ENCODE data around the gene DNAJB5.
"Not testable (repeated sequence)": the region's sequence is repeated elsewhere in the genome, so short reads cannot be mapped to it uniquely, and the experiment has no call there.

The DNAJB5 gene

DNA sequence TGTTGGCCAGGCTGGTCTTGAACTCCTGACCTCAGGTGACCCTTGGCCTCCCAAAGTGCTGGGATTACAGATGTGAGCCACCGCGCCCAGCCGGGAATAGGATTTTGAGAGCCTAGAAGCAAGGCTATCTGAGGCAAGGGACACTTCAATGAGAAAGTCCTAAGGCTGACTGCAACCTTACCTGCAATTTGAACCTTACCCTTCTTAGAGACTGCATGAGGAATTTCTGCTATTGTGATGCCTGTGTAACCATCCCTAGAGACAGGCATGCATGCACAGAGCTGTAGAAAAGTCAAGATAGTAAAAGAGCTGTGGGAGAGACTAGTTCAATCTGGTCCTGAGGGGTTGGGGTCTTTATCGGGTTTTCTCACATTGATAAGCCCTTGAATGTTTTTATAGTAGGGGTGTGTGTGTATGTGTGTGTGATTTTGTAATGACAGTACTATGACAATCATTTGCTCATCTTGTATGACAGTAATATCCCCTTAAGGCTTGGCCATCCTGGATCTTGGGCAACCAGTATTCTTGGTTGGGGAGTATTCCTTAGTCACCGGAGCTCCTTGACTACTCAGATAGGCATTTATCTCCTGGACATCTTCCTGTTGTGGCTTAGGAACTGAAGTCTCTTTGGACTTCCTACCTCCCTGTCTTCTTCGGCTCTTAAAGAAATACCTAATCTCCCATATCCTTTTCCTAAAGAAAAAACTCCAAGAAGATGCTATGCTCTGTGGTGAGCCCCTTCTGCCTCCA is 11.2 kb downstream of the DNAJB5 start:
- 87 to 98% methylated on average over 4 to 6 of the region's 6 CpGs for WGBS, 2 experiments (ENCODE audit: insufficient coverage in 2 of 2)
- H3K4me1 ChIP-seq (ENCODE audit: control insufficient read depth, insufficient read depth, low read length, poor library complexity, severe bottlenecking), result peaks cover 37% of the 10 kb centered on the region
- H3K9me3 ChIP-seq (ENCODE audit: control insufficient read depth, low read length), result no peaks in the 10 kb centered on the region
- peaks cover 26% of the 10 kb centered on the region for H3K36me3 ChIP-seq (ENCODE audit: control insufficient read depth, insufficient read depth, low read length)
- no peak overlapping the region for H3K27ac ChIP-seq (ENCODE audit: low read depth, low read length, severe bottlenecking)
- no peak overlapping the region for H3K4me3 ChIP-seq (ENCODE audit: extremely low read depth, insufficient read depth, low read length, poor library complexity, severe bottlenecking)

DNA sequence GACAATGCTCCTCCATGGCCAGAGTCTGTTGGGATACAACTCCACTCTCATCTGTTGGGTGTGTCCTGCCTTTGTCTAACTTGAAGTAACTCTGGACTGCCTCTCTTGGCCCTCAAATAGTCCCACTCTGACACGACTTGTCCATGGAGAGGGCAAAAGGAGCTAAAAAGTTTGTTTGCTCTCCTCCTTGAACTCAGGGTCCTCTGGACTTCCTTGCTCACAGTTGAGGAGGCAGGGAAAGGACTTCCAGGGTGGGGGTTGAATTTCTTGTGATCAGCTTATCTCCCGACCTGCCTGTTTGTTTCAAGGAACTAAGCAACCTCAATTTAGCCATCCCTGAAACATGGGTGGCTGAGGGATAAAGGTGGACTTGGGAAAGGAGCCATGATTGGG is 11.7 kb downstream of the DNAJB5 start:
- Histone ChIP-seq H3K36me3 (ENCODE audit: control insufficient read depth, insufficient read depth, low read length) (peaks cover 21% of the 10 kb centered on the region), H3K4me1 (ENCODE audit: control insufficient read depth, insufficient read depth, low read length, poor library complexity, severe bottlenecking) (peaks cover 32% of the 10 kb centered on the region), H3K4me3 (ENCODE audit: extremely low read depth, insufficient read depth, low read length, poor library complexity, severe bottlenecking) (no peak overlapping the region), H3K27ac (ENCODE audit: low read depth, low read length, severe bottlenecking) (no peak overlapping the region), H3K9me3 (ENCODE audit: control insufficient read depth, low read length) (no peaks in the 10 kb centered on the region)
- 88% methylated on average over 1 of the region's 2 CpGs; no CpG with 5 or more reads in 1 of the 2 experiments for WGBS, 2 experiments (ENCODE audit: insufficient coverage in 2 of 2)

GRCh38 chr9:35001803-35002502 is 12.4 kb downstream of the DNAJB5 start:
- Histone ChIP-seq H3K4me1 (ENCODE audit: control insufficient read depth, insufficient read depth, low read length, poor library complexity, severe bottlenecking) (peaks cover 29% of the 10 kb centered on the region), H3K36me3 (ENCODE audit: control insufficient read depth, insufficient read depth, low read length) (peaks cover 14% of the 10 kb centered on the region), H3K27ac (ENCODE audit: low read depth, low read length, severe bottlenecking) (no peak overlapping the region), H3K9me3 (ENCODE audit: control insufficient read depth, low read length) (no peaks in the 10 kb centered on the region), H3K4me3 (ENCODE audit: extremely low read depth, insufficient read depth, low read length, poor library complexity, severe bottlenecking) (no peak overlapping the region)
- WGBS, 2 experiments (ENCODE audit: insufficient coverage in 2 of 2), result 80 to 100% methylated on average over 1 to 2 of the region's 2 CpGs

DNA sequence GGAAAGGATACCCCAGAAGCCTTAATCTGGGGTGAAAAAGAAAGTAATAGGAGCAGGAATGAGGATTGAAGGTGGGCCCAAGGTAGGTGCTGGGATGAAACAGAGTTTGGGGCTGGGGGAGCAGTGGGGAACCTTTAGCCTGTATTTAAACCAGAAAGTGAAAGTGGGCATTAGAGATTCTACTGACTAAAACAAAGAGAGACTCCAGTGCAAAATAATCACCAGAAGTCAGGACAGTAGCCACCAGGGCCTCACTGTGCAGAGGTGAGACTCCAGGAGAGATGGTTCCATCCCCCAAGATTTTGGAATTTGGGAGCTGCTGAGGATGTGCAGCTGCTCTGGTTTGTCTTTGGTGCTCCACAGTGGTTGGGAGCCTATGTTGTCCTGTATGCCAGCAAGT is 13.1 kb downstream of the DNAJB5 start:
- Histone ChIP-seq H3K4me1 (ENCODE audit: control insufficient read depth, insufficient read depth, low read length, poor library complexity, severe bottlenecking) (peaks cover 29% of the 10 kb centered on the region), H3K36me3 (ENCODE audit: control insufficient read depth, insufficient read depth, low read length) (peaks cover 8% of the 10 kb centered on the region), H3K27ac (ENCODE audit: low read depth, low read length, severe bottlenecking) (no peak overlapping the region), H3K9me3 (ENCODE audit: control insufficient read depth, low read length) (no peaks in the 10 kb centered on the region), H3K4me3 (ENCODE audit: extremely low read depth, insufficient read depth, low read length, poor library complexity, severe bottlenecking) (no peak overlapping the region)

DNA sequence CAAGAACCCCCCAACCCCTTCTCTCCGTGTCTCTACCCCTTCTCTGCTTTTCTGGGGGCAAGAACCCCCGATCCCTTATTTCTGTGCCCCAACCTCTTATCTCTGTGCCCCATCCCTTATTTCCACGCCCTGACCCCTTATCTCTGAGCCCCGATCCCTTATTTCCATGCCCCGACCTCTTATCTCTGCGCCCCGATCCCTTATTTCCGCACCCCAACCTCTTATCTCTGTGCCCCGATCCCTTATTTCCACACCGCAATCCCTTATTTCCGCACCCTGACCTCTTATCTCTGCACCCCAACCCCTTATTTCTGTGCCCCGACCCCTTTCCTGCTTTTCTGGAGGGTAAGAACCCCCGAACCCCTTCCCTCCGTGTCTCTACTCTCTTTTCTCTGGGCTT is 14.8 kb downstream of the DNAJB5 start:
- WGBS, 2 experiments (ENCODE audit: insufficient coverage in 2 of 2), result 91% methylated on average over 8 to 13 of the region's 14 CpGs

DNA sequence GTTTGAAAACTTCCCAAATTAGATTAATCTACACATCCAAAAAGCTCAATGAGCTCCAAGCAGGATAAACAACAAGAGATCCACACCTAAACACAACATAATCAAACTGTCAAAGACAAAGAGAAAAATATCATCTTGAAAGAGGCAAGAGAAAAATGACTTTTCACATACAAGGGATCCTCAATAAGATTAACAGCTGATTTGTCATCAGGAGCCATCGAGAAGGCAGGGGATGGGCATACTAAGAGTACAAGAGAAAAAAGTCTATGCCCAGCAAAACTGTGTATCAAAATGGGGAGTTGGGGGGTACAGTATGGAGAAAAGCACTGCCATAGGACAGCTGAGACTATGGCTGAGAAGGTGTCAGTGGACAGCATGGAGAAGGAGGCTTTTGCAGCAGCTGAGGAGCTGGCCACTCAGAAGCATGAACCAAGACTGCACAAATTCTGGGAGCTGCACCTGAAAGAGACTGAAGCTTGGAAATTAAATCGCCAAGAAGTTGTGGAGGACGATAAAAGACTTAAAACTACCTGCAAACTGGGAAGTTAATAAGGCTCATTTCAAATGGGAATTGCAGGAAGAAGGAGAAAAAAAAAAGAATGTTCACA is 20.9 kb downstream of the DNAJB5 start:
- Histone ChIP-seq H3K9me3 (ENCODE audit: control insufficient read depth, low read length) (peaks cover 21% of the 10 kb centered on the region), H3K4me3 (ENCODE audit: extremely low read depth, insufficient read depth, low read length, poor library complexity, severe bottlenecking) (no peak overlapping the region), H3K36me3 (ENCODE audit: control insufficient read depth, insufficient read depth, low read length) (peaks cover 25% of the 10 kb centered on the region), H3K4me1 (ENCODE audit: control insufficient read depth, insufficient read depth, low read length, poor library complexity, severe bottlenecking) (no peaks in the 10 kb centered on the region), H3K27ac (ENCODE audit: low read depth, low read length, severe bottlenecking) (no peak overlapping the region)
- WGBS, 2 experiments (ENCODE audit: insufficient coverage in 2 of 2), result 91 to 96% methylated on average over 3 of the region's 3 CpGs

More for the DNA sequence above, 14.8 kb downstream of the DNAJB5 start:
- H3K36me3 ChIP-seq (ENCODE audit: control insufficient read depth, insufficient read depth, low read length); H3K9me3 ChIP-seq (ENCODE audit: control insufficient read depth, low read length); H3K27ac ChIP-seq (ENCODE audit: low read depth, low read length, severe bottlenecking); H3K4me3 ChIP-seq (ENCODE audit: extremely low read depth, insufficient read depth, low read length, poor library complexity, severe bottlenecking): not testable (repeated sequence)
- peaks cover 23% of the 10 kb centered on the region for H3K4me1 ChIP-seq (ENCODE audit: control insufficient read depth, insufficient read depth, low read length, poor library complexity, severe bottlenecking)

DNA sequence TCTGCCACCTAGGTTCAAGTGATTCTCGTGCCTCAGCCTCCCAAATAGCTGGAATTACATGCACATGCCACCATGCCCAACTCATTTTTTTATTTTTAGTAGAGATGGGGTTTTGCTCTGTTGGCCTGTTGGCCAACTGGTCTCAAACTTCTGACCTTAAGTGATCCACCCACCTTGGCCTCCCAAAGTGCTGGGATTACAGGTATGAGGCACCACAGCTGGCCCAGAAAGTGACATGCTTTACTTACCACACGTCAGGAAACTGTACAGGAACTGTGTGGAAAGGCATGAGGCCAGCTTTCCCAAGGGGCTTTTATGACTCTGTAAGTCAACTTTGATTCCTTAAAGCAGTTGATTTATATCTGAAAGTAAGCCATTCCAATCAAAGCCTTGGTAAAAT is 25.0 kb downstream of the DNAJB5 start:
- Histone ChIP-seq H3K36me3 (ENCODE audit: control insufficient read depth, insufficient read depth, low read length) (peaks cover 33% of the 10 kb centered on the region), H3K4me3 (ENCODE audit: extremely low read depth, insufficient read depth, low read length, poor library complexity, severe bottlenecking) (no peak overlapping the region), H3K4me1 (ENCODE audit: control insufficient read depth, insufficient read depth, low read length, poor library complexity, severe bottlenecking) (no peaks in the 10 kb centered on the region), H3K27ac (ENCODE audit: low read depth, low read length, severe bottlenecking) (no peak overlapping the region), H3K9me3 (ENCODE audit: control insufficient read depth, low read length) (peaks cover 38% of the 10 kb centered on the region)
- 83% methylated on average over 1 of the region's 2 CpGs; no CpG with 5 or more reads in 1 of the 2 experiments for WGBS, 2 experiments (ENCODE audit: insufficient coverage in 2 of 2)

GRCh38 chr9:35023443-35023842 is 33.9 kb downstream of the DNAJB5 start:
- not testable (repeated sequence) for H3K4me3 ChIP-seq (ENCODE audit: extremely low read depth, insufficient read depth, low read length, poor library complexity, severe bottlenecking); H3K27ac ChIP-seq (ENCODE audit: low read depth, low read length, severe bottlenecking)
- WGBS, 2 experiments (ENCODE audit: insufficient coverage in 2 of 2), result 72 to 83% methylated on average over 2 to 5 of the region's 5 CpGs
- Histone ChIP-seq H3K4me1 (ENCODE audit: control insufficient read depth, insufficient read depth, low read length, poor library complexity, severe bottlenecking) (peaks cover 29% of the 10 kb centered on the region), H3K9me3 (ENCODE audit: control insufficient read depth, low read length) (peaks cover 11% of the 10 kb centered on the region), H3K36me3 (ENCODE audit: control insufficient read depth, insufficient read depth, low read length) (peaks cover 12% of the 10 kb centered on the region)

DNA sequence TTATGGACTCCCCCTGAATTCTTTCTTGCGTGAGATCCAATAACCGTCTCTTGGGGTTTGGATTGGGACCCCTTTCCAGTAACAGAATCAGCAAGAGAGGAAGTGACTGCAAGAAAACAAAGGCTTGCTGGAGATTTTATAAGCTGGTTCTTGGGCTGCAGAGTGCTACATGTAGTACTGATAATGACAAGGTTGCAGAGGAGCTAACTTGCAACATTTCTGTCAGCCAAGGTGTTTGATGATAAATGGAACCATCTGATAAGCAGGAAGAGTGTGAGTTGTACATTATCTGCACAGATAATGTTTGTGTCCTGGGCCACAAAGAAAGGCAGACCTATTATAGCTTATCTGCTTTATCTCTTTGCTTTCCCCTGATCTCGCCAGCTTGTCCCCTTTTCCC is 37.1 kb downstream of the DNAJB5 start:
- peaks cover 19% of the 10 kb centered on the region for H3K9me3 ChIP-seq (ENCODE audit: control insufficient read depth, low read length)
- peak overlapping the region; percentile 90 for H3K27ac ChIP-seq (ENCODE audit: low read depth, low read length, severe bottlenecking)
- WGBS, 2 experiments (ENCODE audit: insufficient coverage in 2 of 2), result 48 to 93% methylated on average over 2 to 3 of the region's 3 CpGs
- peaks cover 8% of the 10 kb centered on the region for H3K36me3 ChIP-seq (ENCODE audit: control insufficient read depth, insufficient read depth, low read length)
- H3K4me3 ChIP-seq (ENCODE audit: extremely low read depth, insufficient read depth, low read length, poor library complexity, severe bottlenecking), result no peak overlapping the region
- peaks cover 29% of the 10 kb centered on the region for H3K4me1 ChIP-seq (ENCODE audit: control insufficient read depth, insufficient read depth, low read length, poor library complexity, severe bottlenecking)

DNA sequence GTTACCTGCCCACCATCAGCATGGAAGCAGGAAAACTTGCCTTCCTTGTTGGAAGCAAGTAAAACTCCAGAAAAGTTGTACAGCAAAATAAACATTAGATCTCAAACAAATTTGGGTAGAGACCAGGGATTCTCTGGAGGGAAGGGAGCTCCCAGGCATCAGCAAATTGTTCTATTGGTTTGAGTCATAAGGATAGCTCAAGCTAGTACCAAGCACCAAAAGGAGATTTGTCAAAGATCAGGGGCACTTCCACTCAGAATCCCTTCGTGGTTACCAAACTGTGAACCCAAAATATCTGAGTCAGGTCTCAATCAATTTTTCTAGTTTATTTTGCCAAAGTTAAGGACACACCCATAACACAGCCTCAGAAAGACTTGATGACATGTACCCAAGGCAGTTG is 37.8 kb downstream of the DNAJB5 start:
- H3K9me3 ChIP-seq (ENCODE audit: control insufficient read depth, low read length), result peaks cover 19% of the 10 kb centered on the region
- no peak overlapping the region for H3K4me3 ChIP-seq (ENCODE audit: extremely low read depth, insufficient read depth, low read length, poor library complexity, severe bottlenecking)
- peak overlapping the region; percentile 90 for H3K27ac ChIP-seq (ENCODE audit: low read depth, low read length, severe bottlenecking)
- peaks cover 9% of the 10 kb centered on the region for H3K36me3 ChIP-seq (ENCODE audit: control insufficient read depth, insufficient read depth, low read length)
- 80 to 86% methylated on average over 1 of the region's 1 CpG for WGBS, 2 experiments (ENCODE audit: insufficient coverage in 2 of 2)
- peaks cover 29% of the 10 kb centered on the region for H3K4me1 ChIP-seq (ENCODE audit: control insufficient read depth, insufficient read depth, low read length, poor library complexity, severe bottlenecking)

- peaks cover 19% of the 10 kb centered on the region for H3K9me3 ChIP-seq (ENCODE audit: control insufficient read depth, low read length)
- H3K4me3 ChIP-seq (ENCODE audit: extremely low read depth, insufficient read depth, low read length, poor library complexity, severe bottlenecking), result no peak overlapping the region
- peaks cover 12% of the 10 kb centered on the region for H3K36me3 ChIP-seq (ENCODE audit: control insufficient read depth, insufficient read depth, low read length)
- no CpG with 5 or more reads among the region's 1 CpG for WGBS, 2 experiments (ENCODE audit: insufficient coverage in 2 of 2)
- H3K4me1 ChIP-seq (ENCODE audit: control insufficient read depth, insufficient read depth, low read length, poor library complexity, severe bottlenecking), result peaks cover 26% of the 10 kb centered on the region
- H3K27ac ChIP-seq (ENCODE audit: low read depth, low read length, severe bottlenecking), result no peak overlapping the region
These were observed 38.3 kb downstream of the DNAJB5 start for GRCh38 chr9:35027860-35028259.
